Transverse colon (tissue), 3 donors: ENCODE data around the gene LSAMP.

ENCODE experiments used
- EP300 ChIP-seq: sonication (generic); formaldehyde crosslinking; IDR thresholded peaks from one replicate; pipeline ENCODE4 v1.6.1; 2017; ENCODE audit warnings: antibody characterized with exemption, low read depth
- TF ChIP-seq, protein P1 (sequence below), 5 experiments: fragments of 200-600 bp in 3 of 5; fragments of 450-650 bp in 2 of 5; sonication (generic) in 3 of 5; IDR thresholded peaks; 1 replicate in 2 of 5; 2 replicates in 3 of 5; pipeline ENCODE4 v1.5.1; 2016 to 2017; ENCODE audit warnings: antibody characterized with exemption in 5 of 5, inconsistent platforms in 3 of 5, mild to moderate bottlenecking in 2 of 5, moderate library complexity in 1 of 5

- TF ChIP-seq EP300: no peak
- TF ChIP-seq, protein P1, sequence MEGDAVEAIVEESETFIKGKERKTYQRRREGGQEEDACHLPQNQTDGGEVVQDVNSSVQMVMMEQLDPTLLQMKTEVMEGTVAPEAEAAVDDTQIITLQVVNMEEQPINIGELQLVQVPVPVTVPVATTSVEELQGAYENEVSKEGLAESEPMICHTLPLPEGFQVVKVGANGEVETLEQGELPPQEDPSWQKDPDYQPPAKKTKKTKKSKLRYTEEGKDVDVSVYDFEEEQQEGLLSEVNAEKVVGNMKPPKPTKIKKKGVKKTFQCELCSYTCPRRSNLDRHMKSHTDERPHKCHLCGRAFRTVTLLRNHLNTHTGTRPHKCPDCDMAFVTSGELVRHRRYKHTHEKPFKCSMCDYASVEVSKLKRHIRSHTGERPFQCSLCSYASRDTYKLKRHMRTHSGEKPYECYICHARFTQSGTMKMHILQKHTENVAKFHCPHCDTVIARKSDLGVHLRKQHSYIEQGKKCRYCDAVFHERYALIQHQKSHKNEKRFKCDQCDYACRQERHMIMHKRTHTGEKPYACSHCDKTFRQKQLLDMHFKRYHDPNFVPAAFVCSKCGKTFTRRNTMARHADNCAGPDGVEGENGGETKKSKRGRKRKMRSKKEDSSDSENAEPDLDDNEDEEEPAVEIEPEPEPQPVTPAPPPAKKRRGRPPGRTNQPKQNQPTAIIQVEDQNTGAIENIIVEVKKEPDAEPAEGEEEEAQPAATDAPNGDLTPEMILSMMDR (IDR thresholded peaks at IDR 0.05): no peak
Measured at GRCh38 chr3:116390318-116390717, 55.0 kb downstream of the LSAMP start.
